Fibroblast of pulmonary artery (primary cell): ENCODE data around the gene CTDSP1.

Experiments used
- DNase-seq: peaks from one replicate; pipeline ENCODE4 v3.0.0-alpha.2; 2010; ENCODE audit warnings: low read depth
- H3K4me3 ChIP-seq: replicated peaks from 2 replicates; pipeline ENCODE4 v1.5.1; 2011; ENCODE audit warnings: low read depth, mild to moderate bottlenecking, control low read depth, low read length, moderate library complexity
- CTCF ChIP-seq: IDR thresholded peaks from 2 replicates; pipeline ENCODE4 v1.5.1; 2011; ENCODE audit warnings: mild to moderate bottlenecking, control low read depth, low read length, inconsistent platforms; ENCODE audit errors: missing control alignments

Gene CTDSP1

GRCh38 chr2:218399391-218400166 lies at the start of gene CTDSP1:
Gene CTDSP1, plus strand, starts transcription at chr2:218399868. Its CDS starts 223 bp downstream, at chr2:218400091.
- peak; percentile 98 for DNase-seq
- TF ChIP-seq CTCF: no peak
- H3K4me3 ChIP-seq: peak within 1 kb of the TSS; percentile 80

GRCh38 chr2:218354045-218354444 lies 45.6 kb upstream of the CTDSP1 start:
- no peak for TF ChIP-seq CTCF
- no peak for DNase-seq
- no peak overlapping the region for H3K4me3 ChIP-seq

- H3K4me3 ChIP-seq: no peak overlapping the region
- DNase-seq: no peak
- TF ChIP-seq CTCF: no peak
Measured at GRCh38 chr2:218354850-218355443, 44.7 kb upstream of the CTDSP1 start.

- TF ChIP-seq CTCF: no peak
- DNase-seq: no peak
Measured at GRCh38 chr2:218357236-218358177, 42.2 kb upstream of the CTDSP1 start.

GRCh38 chr2:218360453-218360852 lies 39.2 kb upstream of the CTDSP1 start:
- H3K4me3 ChIP-seq: no peak overlapping the region
- DNase-seq: no peak
- TF ChIP-seq CTCF: no peak

More at GRCh38 chr2:218357236-218358177, 42.2 kb upstream of the CTDSP1 start:
- H3K4me3 ChIP-seq: no peak overlapping the region

GRCh38 chr2:218362606-218363005 lies 37.1 kb upstream of the CTDSP1 start:
- TF ChIP-seq CTCF: no peak
- no peak for DNase-seq
- H3K4me3 ChIP-seq: no peak overlapping the region
